Thyroid gland (tissue), 4 donors: ENCODE data around the gene ASIC3. TPM values are rescaled to one million over a fixed set of nuclear protein-coding genes. Genes with fewer than 3 reads are reported as not detected.
"Not testable (repeated sequence)": the region's sequence is repeated elsewhere in the genome, so short reads cannot be mapped to it uniquely, and the experiment has no call there.

Experiments
- DNase-seq, 2 donors: peaks; one replicate each; pipeline ENCODE4 v3.0.0-alpha.2; 2019
- H3K27ac ChIP-seq, 3 donors: fragments of 200-600 bp; sonication (generic); 1 replicate in 2 of 3; 2 replicates in 1 of 3; pipeline ENCODE4 v1.5.1; 2016 to 2019; ENCODE audit warnings: mild to moderate bottlenecking in 1 of 3, moderate library complexity in 1 of 3
- H3K27me3 ChIP-seq: fragments of 200-600 bp; sonication (generic); one replicate; pipeline ENCODE4 v1.5.1; 2019
- H3K36me3 ChIP-seq, 2 donors: fragments of 200-600 bp; sonication (generic); one replicate each; pipeline ENCODE4 v1.5.1; 2016 to 2019
- H3K4me1 ChIP-seq, 2 donors: fragments of 200-600 bp; sonication (generic); one replicate each; pipeline ENCODE4 v1.5.1; 2017 to 2019
- H3K4me3 ChIP-seq, 3 donors: fragments of 200-600 bp; sonication (generic); replicated peaks in 1 of 3; 1 replicate in 2 of 3; 2 replicates in 1 of 3; pipeline ENCODE4 v1.5.1; 2016; ENCODE audit warnings: mild to moderate bottlenecking in 1 of 3
- H3K9me3 ChIP-seq: fragments of 200-600 bp; sonication (generic); one replicate; pipeline ENCODE4 v1.5.1; 2017
- POLR2A ChIP-seq, 2 donors: fragments of 450-650 bp; IDR thresholded peaks; one replicate each; pipeline ENCODE4 v1.6.1; 2017; ENCODE audit warnings: antibody characterized with exemption in 2 of 2, mild to moderate bottlenecking in 2 of 2, moderate library complexity in 1 of 2
- WGBS, 2 donors: methylation state at CpG; one replicate each; pipeline ENCODE4 v1.1.5; 2017; 5-methylcytosine and 5-hydroxymethylcytosine counted together
- intact Hi-C: fragments of 100-400 bp; cut with DNase I; formaldehyde crosslinking; loops from one replicate; pipeline ENCODE4 v1.15.1; 2023
- total RNA-seq, 4 donors: library from RNA; depleted of rRNA; stranded (reverse); fragments of >200 nt; gene quantifications; one replicate each; pipeline ENCODE4 v1.2.3, GENCODE V29; 2016
- TF ChIP-seq, protein P1 (sequence below), 6 experiments: fragments of 200-600 bp in 3 of 6; fragments of 450-650 bp in 3 of 6; sonication (generic) in 3 of 6; IDR thresholded peaks; one replicate each; pipeline ENCODE4 v1.5.1; 2016 to 2019; ENCODE audit warnings: antibody characterized with exemption in 6 of 6, mild to moderate bottlenecking in 2 of 6, inconsistent platforms in 1 of 6, moderate library complexity in 1 of 6

ASIC3 gene
- total RNA-seq, 4 donors from 2014 or later, result 1.2 to 2.6 (median 1.5) TPM; not detected in 1

DNA sequence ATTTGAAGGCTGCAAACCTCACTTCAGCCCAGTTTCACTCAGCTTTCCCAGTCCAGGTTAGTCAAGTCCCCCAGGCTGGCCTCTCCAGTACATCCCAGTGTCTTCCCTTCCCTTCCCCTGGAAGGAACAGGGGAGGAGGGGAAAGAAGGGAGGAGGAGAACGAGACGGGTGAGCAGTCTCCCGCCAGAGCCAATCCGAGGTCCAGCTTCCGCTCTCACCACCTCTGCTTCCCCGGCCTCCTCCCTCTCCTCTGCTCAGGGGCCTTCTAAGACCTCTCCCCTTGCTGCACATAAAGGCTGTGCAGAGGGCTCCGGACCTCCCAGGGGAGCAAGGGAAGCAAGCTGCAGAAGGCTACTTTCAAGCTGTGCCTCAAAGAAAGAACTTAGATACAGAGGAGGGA, 28.1 kb upstream of the ASIC3 start:
- peaks cover 0 to 16% of the 10 kb centered on the region in 2 donors for H3K4me1 ChIP-seq
- WGBS, 2 donors, result 38 to 51% methylated on average over 7 of the region's 7 CpGs
- no peaks in the 10 kb centered on the region for H3K27me3 ChIP-seq
- H3K9me3 ChIP-seq, result no peaks in the 10 kb centered on the region
- no peak for DNase-seq
- no peak overlapping the region for H3K27ac ChIP-seq
- H3K4me3 ChIP-seq, result no peak overlapping the region
- TF ChIP-seq POLR2A (IDR thresholded peaks at IDR 0.05), result no peak
- TF ChIP-seq, protein P1, sequence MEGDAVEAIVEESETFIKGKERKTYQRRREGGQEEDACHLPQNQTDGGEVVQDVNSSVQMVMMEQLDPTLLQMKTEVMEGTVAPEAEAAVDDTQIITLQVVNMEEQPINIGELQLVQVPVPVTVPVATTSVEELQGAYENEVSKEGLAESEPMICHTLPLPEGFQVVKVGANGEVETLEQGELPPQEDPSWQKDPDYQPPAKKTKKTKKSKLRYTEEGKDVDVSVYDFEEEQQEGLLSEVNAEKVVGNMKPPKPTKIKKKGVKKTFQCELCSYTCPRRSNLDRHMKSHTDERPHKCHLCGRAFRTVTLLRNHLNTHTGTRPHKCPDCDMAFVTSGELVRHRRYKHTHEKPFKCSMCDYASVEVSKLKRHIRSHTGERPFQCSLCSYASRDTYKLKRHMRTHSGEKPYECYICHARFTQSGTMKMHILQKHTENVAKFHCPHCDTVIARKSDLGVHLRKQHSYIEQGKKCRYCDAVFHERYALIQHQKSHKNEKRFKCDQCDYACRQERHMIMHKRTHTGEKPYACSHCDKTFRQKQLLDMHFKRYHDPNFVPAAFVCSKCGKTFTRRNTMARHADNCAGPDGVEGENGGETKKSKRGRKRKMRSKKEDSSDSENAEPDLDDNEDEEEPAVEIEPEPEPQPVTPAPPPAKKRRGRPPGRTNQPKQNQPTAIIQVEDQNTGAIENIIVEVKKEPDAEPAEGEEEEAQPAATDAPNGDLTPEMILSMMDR (IDR thresholded peaks at IDR 0.05), result no peak
- intact Hi-C loops, result no loop called here
- no peaks in the 10 kb centered on the region for H3K36me3 ChIP-seq

DNA sequence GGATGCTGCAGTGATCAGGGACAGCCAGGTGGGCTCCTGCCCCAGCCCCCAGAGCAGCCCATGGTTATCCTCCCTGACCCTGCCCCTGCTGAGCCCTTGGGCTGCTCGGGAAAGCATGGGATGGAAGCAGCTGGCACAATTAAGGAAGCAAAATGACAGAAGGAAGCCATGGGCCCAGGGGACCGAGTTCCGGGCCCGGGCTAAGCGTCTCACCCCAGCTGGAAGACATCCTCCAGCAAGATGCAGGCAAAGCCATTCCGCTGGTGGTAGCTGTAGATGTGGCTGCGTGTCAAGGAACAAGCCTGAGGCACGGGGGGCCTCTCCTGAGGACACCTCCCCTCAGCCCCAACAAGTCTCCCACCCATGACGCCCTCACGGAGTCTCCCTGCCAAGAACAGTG, 25.1 kb upstream of the ASIC3 start:
- DNase-seq, result no peak
- WGBS, 2 donors, result 69 to 74% methylated on average over 5 to 8 of the region's 10 CpGs
- Histone ChIP-seq H3K4me3 (no peak overlapping the region), H3K36me3 (no peaks in the 10 kb centered on the region), H3K27me3 (no peaks in the 10 kb centered on the region), H3K4me1 (peaks cover 3 to 18% of the 10 kb centered on the region in 2 donors), H3K9me3 (no peaks in the 10 kb centered on the region), H3K27ac (no peak overlapping the region)
- intact Hi-C loops, result no loop called here
- TF ChIP-seq, protein P1 (IDR thresholded peaks at IDR 0.05), result no peak
- TF ChIP-seq POLR2A (IDR thresholded peaks at IDR 0.05), result no peak

DNA sequence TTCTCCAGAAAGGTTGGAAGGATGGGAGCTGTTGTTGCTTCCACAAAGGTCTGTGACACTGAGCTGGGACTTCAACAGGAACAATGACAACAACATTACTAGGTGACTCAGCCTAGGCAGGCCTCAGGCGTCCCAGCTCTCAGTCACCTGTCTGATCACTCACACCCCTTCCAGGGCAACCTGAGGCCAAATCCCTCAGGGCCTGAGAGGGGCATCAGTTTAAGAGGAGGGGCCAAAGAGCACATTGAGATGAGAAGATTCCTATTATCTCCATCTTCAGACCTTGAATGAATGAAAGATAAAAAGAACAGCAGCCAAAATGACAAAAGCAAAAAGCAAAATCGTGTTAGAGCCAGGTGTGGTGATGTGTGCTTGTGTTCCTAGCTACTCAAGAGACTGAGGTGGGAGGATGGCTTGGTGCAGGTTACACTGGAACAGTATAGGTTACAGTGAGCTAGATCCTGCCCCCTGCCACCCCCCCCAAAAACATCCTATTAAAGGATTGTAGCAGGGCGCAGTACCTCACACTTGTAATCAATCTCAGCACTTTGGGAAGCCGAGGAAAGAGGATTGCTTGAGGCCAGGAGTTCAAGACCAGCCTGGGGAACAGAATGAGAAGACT, 23.8 kb upstream of the ASIC3 start, which contains the start of gene ATG9B:
Gene ATG9B, minus strand, starts transcription at position 60 of the 622 bp plus-strand sequence. CDS start 71 bp downstream, outside the sequence.
- Histone ChIP-seq H3K9me3 (no peaks in the 10 kb centered on the region), H3K36me3 (no peaks in the 10 kb centered on the region), H3K27me3 (no peaks in the 10 kb centered on the region), H3K4me3 (no peak within 1 kb of the TSS), H3K27ac (no peak within 1 kb of the TSS), H3K4me1 (peaks cover 8 to 17% of the 10 kb centered on the region in 2 donors)
- intact Hi-C loops, result no loop called here
- TF ChIP-seq, protein P1 (IDR thresholded peaks at IDR 0.05), result no peak
- WGBS, 2 donors, result 86 to 90% methylated on average over 4 of the region's 4 CpGs
- DNase-seq, result no peak

DNA sequence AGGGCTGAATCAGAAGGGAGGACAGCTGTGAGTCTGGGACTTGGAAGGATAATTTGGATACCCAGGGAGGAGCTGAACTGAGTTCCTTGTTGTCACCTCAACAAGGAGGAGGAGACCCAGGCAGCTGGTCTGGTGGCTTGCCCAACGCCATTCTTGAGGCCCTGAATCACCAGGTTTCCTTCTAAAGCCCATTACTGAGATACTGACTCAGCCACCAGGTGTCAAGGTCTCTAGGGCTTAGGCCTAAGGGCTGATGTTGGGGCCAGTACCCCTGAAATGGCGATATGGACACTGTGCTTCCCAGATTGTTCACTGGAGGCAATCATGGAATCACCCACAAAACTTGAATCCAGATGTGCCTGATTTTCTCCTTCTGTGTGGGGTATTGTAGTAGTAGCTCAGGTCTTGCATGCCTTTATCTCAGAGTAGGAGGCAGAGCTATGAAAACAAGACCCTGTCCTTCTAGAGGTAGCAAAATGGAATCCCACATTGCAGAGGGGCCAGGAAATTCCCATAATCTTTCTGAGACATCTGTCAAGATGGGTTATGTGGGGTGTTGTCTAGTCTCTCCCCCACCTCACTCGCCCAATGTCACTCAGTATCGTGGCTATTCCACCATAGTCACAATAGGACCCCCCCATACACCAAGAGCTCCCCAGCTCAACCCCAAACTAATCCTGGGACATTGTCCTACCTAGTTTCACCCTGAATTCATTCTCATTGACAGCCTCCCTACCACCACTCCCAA, 22.2 kb upstream of the ASIC3 start:
- no peaks in the 10 kb centered on the region for H3K36me3 ChIP-seq
- no peak for TF ChIP-seq POLR2A (IDR thresholded peaks at IDR 0.05)
- TF ChIP-seq, protein P1 (IDR thresholded peaks at IDR 0.05), result no peak
- no peaks in the 10 kb centered on the region for H3K9me3 ChIP-seq
- no peaks in the 10 kb centered on the region for H3K27me3 ChIP-seq
- H3K4me1 ChIP-seq, result peaks cover 8 to 19% of the 10 kb centered on the region in 2 donors
- H3K4me3 ChIP-seq, result no peak overlapping the region
- WGBS, 2 donors, result 86 to 93% methylated on average over 4 of the region's 4 CpGs
- no peak for DNase-seq
- no peak overlapping the region for H3K27ac ChIP-seq
- intact Hi-C loops, result no loop called here

DNA sequence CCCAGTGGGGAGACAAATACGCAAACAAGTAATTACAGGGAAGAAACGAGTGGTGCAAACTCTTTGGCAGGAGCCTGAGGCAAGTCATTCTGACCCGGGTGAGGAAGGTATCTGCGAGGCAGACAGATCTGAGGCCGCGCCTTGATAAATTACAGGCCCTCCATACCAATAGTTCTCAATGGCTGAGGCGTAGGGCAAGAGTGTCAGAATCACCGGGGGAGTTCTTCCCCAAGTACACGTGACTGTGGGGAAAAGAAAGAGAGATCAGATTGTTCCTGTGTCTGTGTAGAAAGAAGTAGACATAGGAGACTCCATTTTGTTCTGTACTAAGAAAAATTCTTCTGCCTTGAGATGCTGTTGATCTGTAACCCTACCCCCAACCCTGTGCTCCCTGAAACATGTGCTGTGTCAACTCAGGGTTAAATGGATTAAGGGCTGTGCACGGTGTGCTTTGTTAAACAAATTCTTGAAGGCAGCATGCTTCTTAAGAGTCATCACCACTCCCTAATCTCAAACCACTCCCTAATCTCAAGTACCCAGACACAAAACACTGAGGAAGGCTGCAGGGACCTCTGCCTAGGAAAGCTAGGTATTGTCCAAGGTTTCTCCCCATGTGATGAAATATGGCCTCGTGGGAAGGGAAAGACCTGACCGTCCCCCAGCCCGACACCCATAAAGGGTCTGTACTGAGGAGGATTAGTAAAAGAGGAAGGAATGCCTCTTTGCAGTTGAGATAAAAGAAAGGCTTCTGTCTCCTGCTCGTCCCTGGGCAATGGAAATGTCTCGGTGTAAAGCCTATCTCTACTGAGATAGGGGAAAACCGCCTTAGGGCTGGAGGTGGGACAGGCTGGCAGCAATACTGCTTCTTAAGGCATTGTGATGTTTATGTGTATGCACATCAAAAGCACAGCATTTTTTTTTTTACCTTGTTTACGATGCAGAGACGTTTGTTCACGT, 21.3 kb upstream of the ASIC3 start:
- Histone ChIP-seq H3K27ac (peak overlapping the region in 1 of 3 donors; percentile 29), H3K4me1 (peaks cover 8 to 19% of the 10 kb centered on the region in 2 donors)
- 43 to 46% methylated on average over 19 of the region's 19 CpGs for WGBS, 2 donors
- H3K9me3 ChIP-seq, H3K27me3 ChIP-seq, intact Hi-C loops, H3K36me3 ChIP-seq, DNase-seq, H3K4me3 ChIP-seq: not testable (repeated sequence)

DNA sequence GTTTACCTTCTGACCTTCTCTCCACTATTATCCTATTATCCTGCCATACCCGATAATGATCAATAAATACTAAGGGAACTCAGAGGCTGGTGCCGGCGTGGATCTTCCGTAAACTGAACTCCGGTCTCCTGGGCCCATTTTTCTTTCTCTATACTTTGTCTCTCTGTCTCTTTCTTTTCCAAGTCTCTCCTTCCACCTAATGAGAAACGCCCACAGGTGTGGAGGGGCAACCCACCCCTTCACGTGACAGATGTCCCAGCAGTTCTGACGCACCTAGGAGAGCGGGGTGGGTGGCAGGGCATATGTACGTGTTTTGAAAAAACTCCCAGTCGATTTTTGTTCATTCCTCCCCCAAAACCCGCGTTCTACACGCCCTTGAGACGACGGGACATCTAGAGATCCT, 20.6 kb upstream of the ASIC3 start:
- H3K27me3 ChIP-seq, intact Hi-C loops, H3K36me3 ChIP-seq, H3K9me3 ChIP-seq, DNase-seq: not testable (repeated sequence)
- 12 to 13% methylated on average over 16 of the region's 16 CpGs for WGBS, 2 donors
- Histone ChIP-seq H3K27ac (peak overlapping the region; percentile 17 to 77 (median 29)), H3K4me3 (peak overlapping the region in 2 of 3 donors; percentile 12 to 59), H3K4me1 (peaks cover 8 to 19% of the 10 kb centered on the region in 2 donors)
